B cell (primary cell): ENCODE results near the gene CRACR2A. TPM values are rescaled to one million over a fixed set of nuclear protein-coding genes. Genes with fewer than 3 reads are reported as not detected.

ENCODE experiments used
- ATAC-seq: fragments of 200-7000 bp; cut with Tn5 transposase; one replicate; pipeline ENCODE4 v1.10.0; 2021; ENCODE audit warnings: low read depth, mild to moderate bottlenecking, moderate number of reproducible peaks, moderate library complexity
- CTCF ChIA-PET: fragments of 350-600 bp; sonication (Branson Sonifier 250); formaldehyde crosslinking; loops from one replicate; lab custom pipeline; 2021; ENCODE audit warnings: antibody characterized with exemption, inconsistent platforms; lab: Charles Lee
- POLR2A ChIA-PET: fragments of 350-600 bp; sonication (Branson Sonifier 250); formaldehyde crosslinking; loops from one replicate; lab custom pipeline; 2021; ENCODE audit warnings: antibody characterized with exemption; lab: Charles Lee
- DNase-seq: peaks from one replicate; pipeline ENCODE4 v3.0.0; 2013
- H2AFZ ChIP-seq: 2 replicates; pipeline ENCODE4 v1.6.1; 2012; ENCODE audit warnings: mild to moderate bottlenecking, low read depth, low read length; ENCODE audit not compliant: insufficient read depth, poor library complexity, severe bottlenecking
- H3K27ac ChIP-seq, 2 donors: 1 replicate in 1 of 2; 2 replicates in 1 of 2; pipeline ENCODE4 v1.5.1; 2012 to 2013; ENCODE audit warnings: low read length in 2 of 2, mild to moderate bottlenecking in 2 of 2, moderate library complexity in 1 of 2
- H3K27me3 ChIP-seq, 4 experiments: fragments of 200-600 bp in 1 of 4; sonication (generic) in 1 of 4; replicated peaks in 1 of 4; 1 replicate in 2 of 4; 2 replicates in 2 of 4; pipeline versions ENCODE4 v1.6.1 to v1.7.0; 2013 to 2016; ENCODE audit warnings: low read length in 3 of 4, mild to moderate bottlenecking in 2 of 4, mixed read lengths in 1 of 4, moderate library complexity in 1 of 4; ENCODE audit not compliant: insufficient read depth in 4 of 4, control insufficient read depth in 3 of 4; ENCODE audit errors: control extremely low read depth in 1 of 4
- H3K36me3 ChIP-seq, 2 experiments: replicated peaks in 1 of 2; 1 replicate in 1 of 2; 2 replicates in 1 of 2; pipeline versions ENCODE4 v1.6.1 to v1.7.1; 2013; ENCODE audit warnings: low read length in 1 of 2; ENCODE audit not compliant: insufficient read depth in 2 of 2, control insufficient read depth in 1 of 2; ENCODE audit errors: control extremely low read depth in 1 of 2, extremely low read depth in 1 of 2
- H3K4me1 ChIP-seq, 2 donors: fragments of 200-600 bp in 1 of 2; sonication (generic) in 1 of 2; 1 replicate in 1 of 2; 2 replicates in 1 of 2; pipeline versions ENCODE4 v1.5.1 to v1.6.1; 2013 to 2017; ENCODE audit warnings: low read length in 2 of 2; ENCODE audit not compliant: control insufficient read depth in 2 of 2, insufficient read depth in 2 of 2
- H3K4me2 ChIP-seq: replicated peaks from 2 replicates; pipeline ENCODE3; 2012; ENCODE audit warnings: mild to moderate bottlenecking, low read depth, low read length; ENCODE audit not compliant: poor library complexity, severe bottlenecking
- H3K4me3 ChIP-seq, 5 experiments: fragments of 200-600 bp in 1 of 5; sonication (generic) in 1 of 5; 1 replicate in 3 of 5; 2 replicates in 2 of 5; pipeline versions ENCODE4 v1.5.1 to v1.7.0; 2011 to 2016; ENCODE audit warnings: low read length in 4 of 5, mild to moderate bottlenecking in 4 of 5, low read depth in 2 of 5, control low read depth in 1 of 5, moderate library complexity in 1 of 5; ENCODE audit not compliant: insufficient read depth in 1 of 5; ENCODE audit errors: control extremely low read depth in 1 of 5, extremely low read depth in 1 of 5
- H3K79me2 ChIP-seq: fragments of 200-600 bp; sonication (generic); one replicate; pipeline ENCODE4 v1.6.0; 2016; ENCODE audit warnings: low read length; ENCODE audit not compliant: control insufficient read depth, insufficient read depth
- H3K9ac ChIP-seq: fragments of 200-600 bp; sonication (generic); 2 replicates; pipeline ENCODE4 v1.6.1; 2017; ENCODE audit warnings: mild to moderate bottlenecking, low read length, moderate library complexity
- H3K9me3 ChIP-seq, 3 donors: one replicate each; pipeline versions ENCODE4 v1.6.1 to v1.7.1; 2013; ENCODE audit warnings: low read length in 2 of 3; ENCODE audit not compliant: control insufficient read depth in 2 of 3, insufficient read depth in 1 of 3; ENCODE audit errors: control extremely low read depth in 1 of 3
- H4K20me1 ChIP-seq: 2 replicates; pipeline ENCODE4 v1.6.0; 2012; ENCODE audit warnings: mild to moderate bottlenecking, low read length; ENCODE audit not compliant: insufficient read depth, control insufficient read depth, poor library complexity, severe bottlenecking
- H3K27ac Mint-ChIP-seq: one replicate; pipeline ENCODE4 v1.8.0; 2021; ENCODE audit warnings: mixed read lengths
- H3K27me3 Mint-ChIP-seq: one replicate; pipeline ENCODE4 v1.8.0; 2021; ENCODE audit warnings: mixed read lengths
- H3K4me1 Mint-ChIP-seq: one replicate; pipeline ENCODE4 v1.8.0; 2021; ENCODE audit warnings: mixed read lengths
- H3K4me3 Mint-ChIP-seq: one replicate; pipeline ENCODE4 v1.8.0; 2021; ENCODE audit warnings: mixed read lengths
- H3K9me3 Mint-ChIP-seq: one replicate; pipeline ENCODE4 v1.8.0; 2022; ENCODE audit warnings: mixed read lengths; ENCODE audit not compliant: insufficient read depth
- EZH2 ChIP-seq: IDR thresholded peaks from 2 replicates; pipeline ENCODE4 v1.6.1; 2012; ENCODE audit warnings: borderline replicate concordance, low read depth, mild to moderate bottlenecking, moderate library complexity, low read length; ENCODE audit not compliant: insufficient read depth, poor library complexity, severe bottlenecking
- WGBS: methylation state at CpG from one replicate; pipeline ENCODE4 v1.1.5; 2013; ENCODE audit warnings: missing lambda C conversion rate; ENCODE audit not compliant: insufficient coverage; 5-methylcytosine and 5-hydroxymethylcytosine counted together
- intact Hi-C: fragments of 100-400 bp; cut with micrococcal nuclease; formaldehyde crosslinking; loops from one replicate; pipeline ENCODE4 v1.10.0; 2022
- polyA plus RNA-seq: library from polyadenylated mRNA; depleted of rRNA; stranded (reverse); fragments of >200 nt; gene quantifications from 2 replicates; pipeline ENCODE4 v1.2.3, GENCODE V29; 2012
- total RNA-seq, 2 donors: library from RNA; stranded (reverse); fragments of 120-200 nt in 1 of 2; gene quantifications; 1 replicate in 1 of 2; 2 replicates in 1 of 2; pipeline versions ENCODE4 v1.2.3 to v1.2.4, GENCODE V29; 2013 to 2022
- TF ChIP-seq, protein P1 (sequence below): fragments of 200-600 bp; IDR thresholded peaks from one replicate; pipeline ENCODE4 v1.8.0; 2022; ENCODE audit warnings: antibody characterized with exemption, mild to moderate bottlenecking

The CRACR2A gene
- total and polyA plus RNA-seq, 2 donors (not counting 1 experiment from before 2014, with no cell fraction given), result 15.2 to 26.1 TPM

DNA sequence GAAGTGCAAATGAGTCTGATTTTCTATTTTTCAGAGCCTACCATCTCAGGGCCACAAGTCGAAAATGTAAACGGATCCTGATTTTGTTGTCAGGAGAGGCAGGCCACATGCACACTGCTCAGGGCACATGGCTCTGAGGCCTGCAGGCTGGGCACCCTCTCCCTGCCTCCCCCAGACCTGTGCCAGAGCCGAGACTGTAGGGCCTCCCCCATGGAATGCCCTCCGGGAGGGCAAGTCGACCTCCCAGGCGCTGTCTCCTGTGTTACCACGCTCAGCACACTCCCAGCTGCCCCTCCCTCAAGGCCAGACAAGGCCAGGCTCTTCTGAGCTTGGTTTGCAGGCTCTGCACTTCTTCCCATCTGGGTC, 121.7 kb downstream of the CRACR2A start:
- ATAC-seq, result no peak
- Mint-ChIP-seq H3K9me3 (no peaks in the 10 kb centered on the region), H3K4me3 (no peak overlapping the region), H3K27ac (no peak overlapping the region), H3K4me1 (no peaks in the 10 kb centered on the region), H3K27me3 (no peaks in the 10 kb centered on the region)
- ChIA-PET CTCF (no interaction called here), POLR2A (no interaction called here)
- Histone ChIP-seq H4K20me1 (no peaks in the 10 kb centered on the region), H3K4me3 (no peak overlapping the region), H3K27me3 (no peaks in the 10 kb centered on the region), H3K36me3 (peaks cover 3 to 32% of the 10 kb centered on the region in 2 experiments), H3K4me1 (no peaks in the 10 kb centered on the region), H2AFZ (no peak overlapping the region), H3K4me2 (no peak overlapping the region), H3K9me3 (no peaks in the 10 kb centered on the region), H3K79me2 (no peaks in the 10 kb centered on the region), H3K9ac (no peak overlapping the region), H3K27ac (no peak overlapping the region)
- no peak for TF ChIP-seq EZH2
- TF ChIP-seq, protein P1, sequence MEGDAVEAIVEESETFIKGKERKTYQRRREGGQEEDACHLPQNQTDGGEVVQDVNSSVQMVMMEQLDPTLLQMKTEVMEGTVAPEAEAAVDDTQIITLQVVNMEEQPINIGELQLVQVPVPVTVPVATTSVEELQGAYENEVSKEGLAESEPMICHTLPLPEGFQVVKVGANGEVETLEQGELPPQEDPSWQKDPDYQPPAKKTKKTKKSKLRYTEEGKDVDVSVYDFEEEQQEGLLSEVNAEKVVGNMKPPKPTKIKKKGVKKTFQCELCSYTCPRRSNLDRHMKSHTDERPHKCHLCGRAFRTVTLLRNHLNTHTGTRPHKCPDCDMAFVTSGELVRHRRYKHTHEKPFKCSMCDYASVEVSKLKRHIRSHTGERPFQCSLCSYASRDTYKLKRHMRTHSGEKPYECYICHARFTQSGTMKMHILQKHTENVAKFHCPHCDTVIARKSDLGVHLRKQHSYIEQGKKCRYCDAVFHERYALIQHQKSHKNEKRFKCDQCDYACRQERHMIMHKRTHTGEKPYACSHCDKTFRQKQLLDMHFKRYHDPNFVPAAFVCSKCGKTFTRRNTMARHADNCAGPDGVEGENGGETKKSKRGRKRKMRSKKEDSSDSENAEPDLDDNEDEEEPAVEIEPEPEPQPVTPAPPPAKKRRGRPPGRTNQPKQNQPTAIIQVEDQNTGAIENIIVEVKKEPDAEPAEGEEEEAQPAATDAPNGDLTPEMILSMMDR, result no peak
- no peak for DNase-seq
- intact Hi-C loops, result no loop called here
- WGBS, result 91% methylated on average over 7 of the region's 7 CpGs

DNA sequence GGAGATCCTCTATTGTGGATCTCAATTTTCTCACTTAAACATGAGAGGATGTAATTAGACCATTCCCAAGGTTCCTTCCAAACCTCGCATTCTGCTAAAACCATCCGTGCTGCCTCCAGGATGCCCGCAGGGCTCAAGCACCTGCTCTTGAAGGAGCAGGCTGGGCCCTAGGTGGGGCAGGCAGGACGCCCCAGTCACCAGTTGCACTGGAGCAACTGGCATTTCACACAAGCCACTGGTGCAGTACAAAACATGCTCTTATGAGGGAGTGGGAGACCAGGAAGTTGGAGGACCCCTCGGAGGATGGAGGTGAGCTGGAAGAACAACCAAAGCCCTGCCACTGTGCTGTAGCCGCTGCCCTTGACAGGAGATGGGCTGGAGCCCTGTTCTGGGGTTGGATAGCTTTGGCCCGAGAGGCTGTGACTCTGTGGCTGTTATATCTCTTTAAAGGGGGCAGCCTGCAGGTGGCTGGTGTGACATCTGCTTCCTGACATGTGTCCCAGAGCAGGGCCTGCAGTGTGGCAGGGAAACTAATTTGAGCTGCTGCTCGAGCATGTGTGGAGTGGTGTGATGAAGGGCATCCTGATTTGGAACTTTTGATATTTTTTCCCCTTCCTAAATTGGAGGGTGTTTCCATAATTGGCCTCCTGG, 122.2 kb downstream of the CRACR2A start:
- Histone ChIP-seq H3K9ac (no peak overlapping the region), H3K4me3 (no peak overlapping the region), H2AFZ (no peak overlapping the region), H3K27me3 (no peaks in the 10 kb centered on the region), H3K9me3 (no peaks in the 10 kb centered on the region), H3K4me2 (no peak overlapping the region), H4K20me1 (no peaks in the 10 kb centered on the region), H3K27ac (no peak overlapping the region), H3K79me2 (no peaks in the 10 kb centered on the region), H3K4me1 (no peaks in the 10 kb centered on the region), H3K36me3 (peaks cover 3 to 33% of the 10 kb centered on the region in 2 experiments)
- 80% methylated on average over 8 of the region's 8 CpGs for WGBS
- intact Hi-C loops, result no loop called here
- H3K27me3 Mint-ChIP-seq, result no peaks in the 10 kb centered on the region
- H3K9me3 Mint-ChIP-seq, result no peaks in the 10 kb centered on the region
- no peaks in the 10 kb centered on the region for H3K4me1 Mint-ChIP-seq
- H3K27ac Mint-ChIP-seq, result no peak overlapping the region
- no peak for DNase-seq
- POLR2A ChIA-PET, result no interaction called here
- H3K4me3 Mint-ChIP-seq, result no peak overlapping the region
- ATAC-seq, result no peak
- no peak for TF ChIP-seq EZH2
- TF ChIP-seq, protein P1, result no peak
- CTCF ChIA-PET, result no interaction called here
